IMR-90 (cell line): ENCODE measurements around the gene SMAP1. TPM values are rescaled to one million over a fixed set of nuclear protein-coding genes. Genes with fewer than 3 reads are reported as not detected.

Experiments used
- ATAC-seq: fragments of 200-7000 bp; cut with Tn5 transposase; 2 replicates; pipeline ENCODE4 v1.9.1; 2020; ENCODE audit warnings: low read depth, mild to moderate bottlenecking, moderate library complexity
- BruUV-seq: library from RNA; stranded (reverse); fragments of 400-500 nt; replicated peaks from 2 replicates; lab custom pipeline; 2021; lab: Mats Ljungman, UMichigan
- CTCF ChIA-PET: fragments of 300-600 bp; formaldehyde crosslinking; extraction: SDS; loops from one replicate; lab custom pipeline; 2021; ENCODE audit warnings: antibody characterized with exemption; lab: Yijun Ruan, JAX
- POLR2A ChIA-PET: fragments of 300-600 bp; sonication (Branson Sonifier 250); formaldehyde crosslinking; loops from one replicate; lab custom pipeline; 2022; ENCODE audit warnings: antibody characterized with exemption; ENCODE audit not compliant: unreplicated experiment; lab: Charles Lee
- DNase-seq: peaks from one replicate; pipeline ENCODE4 v3.0.0; 2013
- H2AFZ ChIP-seq: replicated peaks from 2 replicates; pipeline ENCODE3; 2013; ENCODE audit warnings: low read length, mild to moderate bottlenecking; ENCODE audit not compliant: poor library complexity
- H2AK5ac ChIP-seq: 2 replicates; pipeline ENCODE4 v1.6.1; 2013; ENCODE audit warnings: low read depth, low read length, inconsistent platforms
- H2AK9ac ChIP-seq: replicated peaks from 2 replicates; pipeline ENCODE3; 2013; ENCODE audit warnings: mild to moderate bottlenecking, low read depth, low read length, moderate library complexity; ENCODE audit not compliant: poor library complexity
- H2BK120ac ChIP-seq: 2 replicates; pipeline ENCODE4 v1.6.1; 2013; ENCODE audit warnings: low read depth, low read length, inconsistent platforms
- H2BK15ac ChIP-seq: 3 replicates; pipeline ENCODE4 v1.6.1; 2013; ENCODE audit warnings: low read depth, low read length, inconsistent platforms
- H2BK20ac ChIP-seq: 2 replicates; pipeline ENCODE4 v1.6.1; 2013; ENCODE audit warnings: low read depth, mild to moderate bottlenecking, inconsistent platforms, low read length, moderate library complexity
- H2BK5ac ChIP-seq: 2 replicates; pipeline ENCODE4 v1.6.1; 2013; ENCODE audit warnings: mild to moderate bottlenecking, low read depth, low read length, inconsistent platforms; ENCODE audit not compliant: poor library complexity, severe bottlenecking
- H3K14ac ChIP-seq: replicated peaks from 2 replicates; pipeline ENCODE4 v1.6.1; 2013; ENCODE audit warnings: low read depth, low read length, inconsistent platforms
- H3K18ac ChIP-seq: 2 replicates; pipeline ENCODE4 v1.6.1; 2013; ENCODE audit warnings: low read depth, low read length, control low read depth
- H3K23ac ChIP-seq: 2 replicates; pipeline ENCODE4 v1.6.1; 2013; ENCODE audit warnings: low read depth, low read length, inconsistent platforms
- H3K27ac ChIP-seq: 2 replicates; pipeline ENCODE4 v1.5.1; 2013; ENCODE audit warnings: mild to moderate bottlenecking, control low read depth, low read length; ENCODE audit not compliant: insufficient read depth
- H3K27me3 ChIP-seq: 2 replicates; pipeline ENCODE4 v1.6.1; 2013; ENCODE audit warnings: low read length; ENCODE audit not compliant: control insufficient read depth, insufficient read depth
- H3K36me3 ChIP-seq: 2 replicates; pipeline ENCODE4 v1.6.1; 2013; ENCODE audit warnings: low read length, mixed read lengths; ENCODE audit not compliant: control insufficient read depth, insufficient read depth
- H3K4ac ChIP-seq: 2 replicates; pipeline ENCODE4 v1.6.1; 2013; ENCODE audit warnings: low read depth, low read length, inconsistent platforms
- H3K4me1 ChIP-seq: 2 replicates; pipeline ENCODE4 v1.6.1; 2013; ENCODE audit warnings: low read length, mixed read lengths; ENCODE audit not compliant: control insufficient read depth, insufficient read depth
- H3K4me2 ChIP-seq: 2 replicates; pipeline ENCODE4 v1.6.1; 2013; ENCODE audit warnings: low read depth, mild to moderate bottlenecking, control low read depth, low read length, moderate library complexity
- H3K4me3 ChIP-seq: 2 replicates; pipeline ENCODE4 v1.5.1; 2013; ENCODE audit warnings: low read depth, mild to moderate bottlenecking, control low read depth, low read length, moderate library complexity; ENCODE audit not compliant: insufficient read depth
- H3K56ac ChIP-seq: 2 replicates; pipeline ENCODE4 v1.6.1; 2013; ENCODE audit warnings: low read length, inconsistent platforms; ENCODE audit not compliant: insufficient read depth; ENCODE audit errors: extremely low read depth
- H3K79me1 ChIP-seq, 2 experiments: 2 replicates each; pipeline ENCODE4 v1.6.1; 2013; ENCODE audit warnings: low read length in 2 of 2, inconsistent platforms in 1 of 2, low read depth in 1 of 2
- H3K9ac ChIP-seq: 2 replicates; pipeline ENCODE4 v1.6.1; 2013; ENCODE audit warnings: low read depth, low read length, control low read depth
- H3K9me1 ChIP-seq: 2 replicates; pipeline ENCODE4 v1.6.1; 2013; ENCODE audit warnings: low read length, inconsistent platforms; ENCODE audit not compliant: insufficient read depth
- H3K9me3 ChIP-seq: 2 replicates; pipeline ENCODE4 v1.6.1; 2013; ENCODE audit warnings: low read length; ENCODE audit not compliant: control insufficient read depth, insufficient read depth
- H4K20me1 ChIP-seq: 2 replicates; pipeline ENCODE4 v1.6.1; 2013; ENCODE audit warnings: low read length, inconsistent platforms; ENCODE audit not compliant: insufficient read depth
- H4K5ac ChIP-seq: 2 replicates; pipeline ENCODE4 v1.6.1; 2013; ENCODE audit warnings: mild to moderate bottlenecking, low read depth, low read length, control low read depth
- H4K8ac ChIP-seq, 2 experiments: 2 replicates each; pipeline ENCODE4 v1.6.1; 2013; ENCODE audit warnings: low read depth in 2 of 2, low read length in 2 of 2, control low read depth in 1 of 2, inconsistent platforms in 1 of 2
- H4K91ac ChIP-seq: 2 replicates; pipeline ENCODE4 v1.6.1; 2013; ENCODE audit warnings: low read depth, low read length, inconsistent platforms; ENCODE audit not compliant: insufficient read depth
- CTCF ChIP-seq: conservative IDR thresholded peaks from 2 replicates; pipeline ENCODE4 v1.5.1; 2012; ENCODE audit warnings: mild to moderate bottlenecking, low read depth, low read length, improper control_type of control experiment
- MAFK ChIP-seq: IDR thresholded peaks from 2 replicates; pipeline ENCODE4 v1.6.1; 2012; ENCODE audit warnings: low read depth, low read length, improper control_type of control experiment
- MAZ ChIP-seq: IDR thresholded peaks from 2 replicates; pipeline ENCODE4 v1.6.1; 2012; ENCODE audit warnings: low read depth, mild to moderate bottlenecking, low read length, improper control_type of control experiment, moderate library complexity, borderline replicate concordance
- MXI1 ChIP-seq: IDR thresholded peaks from 2 replicates; pipeline ENCODE4 v1.6.1; 2012; ENCODE audit warnings: low read depth, mild to moderate bottlenecking, low read length, moderate library complexity, borderline replicate concordance
- POLR2A ChIP-seq: IDR thresholded peaks from 2 replicates; pipeline ENCODE4 v1.6.1; 2012; ENCODE audit warnings: mild to moderate bottlenecking, low read depth, low read length
- RAD21 ChIP-seq: IDR thresholded peaks from 2 replicates; pipeline ENCODE4 v1.6.1; 2012; ENCODE audit warnings: low read length, improper control_type of control experiment
- RCOR1 ChIP-seq: IDR thresholded peaks from 2 replicates; pipeline ENCODE4 v1.6.1; 2012; ENCODE audit warnings: mild to moderate bottlenecking, low read length, improper control_type of control experiment; ENCODE audit not compliant: insufficient replicate concordance
- RFX5 ChIP-seq: IDR thresholded peaks from 2 replicates; pipeline ENCODE4 v1.8.0; 2012; ENCODE audit warnings: low read depth, mild to moderate bottlenecking, low read length, moderate library complexity
- SMC3 ChIP-seq: fragments of 150-350 bp; IDR thresholded peaks from 2 replicates; pipeline ENCODE4 v1.6.1; 2016; ENCODE audit warnings: low read depth, mild to moderate bottlenecking, antibody characterized with exemption, low read length, moderate library complexity
- USF2 ChIP-seq: fragments of 150-350 bp; IDR thresholded peaks from 2 replicates; pipeline ENCODE4 v1.6.1; 2017; ENCODE audit warnings: mild to moderate bottlenecking, antibody characterized with exemption, low read length, low read depth
- WGBS, 2 experiments: methylation state at CpG; one replicate each; pipeline versions ENCODE4 v1.1.5 to v1.1.7; 2013; ENCODE audit warnings: missing lambda C conversion rate in 2 of 2; ENCODE audit not compliant: insufficient read length in 1 of 2; ENCODE audit errors: extremely low coverage in 2 of 2; 5-methylcytosine and 5-hydroxymethylcytosine counted together
- dilution Hi-C: fragments of 300-500 bp; cut with HindIII; formaldehyde crosslinking; loops from one replicate; pipeline ENCODE4 v1.14.3; 2018; ENCODE audit warnings: low sequenced_read_pairs; ENCODE audit not compliant: unreplicated experiment
- in situ Hi-C: fragments of 300-500 bp; cut with MboI; formaldehyde crosslinking; loops from 3 replicates; pipeline ENCODE4 v1.14.3; 2019; ENCODE audit warnings: low sequenced_read_pairs, inconsistent platforms, mixed read lengths
- intact Hi-C: fragments of 100-400 bp; cut with micrococcal nuclease; formaldehyde crosslinking; loops from 2 replicates; pipeline ENCODE4 v1.10.0; 2022
- polyA plus RNA-seq, 3 experiments: library from polyadenylated mRNA; depleted of rRNA; stranded (reverse); fragments of >200 nt; gene quantifications; 2 replicates each; pipeline ENCODE4 v1.2.3, GENCODE V29; 2012; ENCODE audit warnings: low replicate concordance in 1 of 3
- total RNA-seq: library from RNA; depleted of rRNA; stranded (reverse); fragments of >200 nt; gene quantifications from 2 replicates; pipeline ENCODE4 v1.2.3, GENCODE V29; 2012
- TF ChIP-seq, protein P1 (sequence below): fragments of 150-350 bp; IDR thresholded peaks from 2 replicates; pipeline ENCODE4 v1.6.1; 2016; ENCODE audit warnings: low read depth, mild to moderate bottlenecking, low read length, moderate library complexity, borderline replicate concordance

The SMAP1 gene
- total and polyA plus RNA-seq, 2 of the 4 experiments (the other 2 are of a cell fraction), result 14.8 to 16.7 TPM

DNA sequence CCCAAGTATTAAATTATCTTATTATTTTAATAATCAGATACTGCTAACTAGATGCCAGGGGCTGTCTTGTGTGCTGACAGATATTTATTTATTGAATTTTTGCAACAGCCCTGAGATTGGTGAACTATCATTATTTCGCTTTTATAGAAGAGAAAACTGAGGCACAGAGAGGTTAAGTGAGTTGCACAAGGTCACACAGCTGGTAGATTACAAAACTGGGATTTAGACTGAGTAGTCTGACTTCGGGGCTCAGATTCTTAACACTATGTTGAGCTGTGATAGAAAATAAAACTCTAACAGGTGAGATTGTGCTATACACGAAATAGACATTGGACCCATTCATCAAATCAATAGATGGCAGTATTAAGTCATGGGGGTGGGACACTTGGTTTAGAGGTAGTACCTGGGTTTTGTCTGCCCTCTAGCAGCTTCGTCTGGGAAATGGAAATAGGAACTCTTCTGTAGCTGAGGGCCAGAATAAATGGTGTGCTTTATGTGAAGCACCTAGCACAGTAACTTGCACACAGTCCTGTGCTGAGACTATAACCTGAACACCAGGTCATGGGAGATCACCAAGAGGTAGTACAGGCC is 175.7 kb downstream of the SMAP1 start:
- CTCF ChIA-PET, result no interaction called here
- H2BK20ac ChIP-seq, result no peak overlapping the region

More for the DNA sequence above, 175.7 kb downstream of the SMAP1 start:
- BruUV-seq, result no TSS peak
- Histone ChIP-seq H4K5ac (no peak overlapping the region), H2AK5ac (no peak overlapping the region), H2AFZ (no peak overlapping the region), H2AK9ac (no peak overlapping the region), H3K4me1 (peaks cover 5% of the 10 kb centered on the region), H3K14ac (no peak overlapping the region), H3K9me3 (no peaks in the 10 kb centered on the region), H3K27me3 (no peaks in the 10 kb centered on the region), H2BK120ac (no peak overlapping the region), H3K23ac (no peak overlapping the region), H4K91ac (no peak overlapping the region), H3K27ac (no peak overlapping the region), H3K79me1 (peaks cover 0 to 3% of the 10 kb centered on the region in 2 experiments; a peak in 3 of 4 replicates), H4K8ac (no peak overlapping the region), H3K9me1 (peaks cover 5% of the 10 kb centered on the region; the same call in 1 of the 2 replicates), H4K20me1 (no peaks in the 10 kb centered on the region; the same call in 1 of the 2 replicates), H3K4me3 (no peak overlapping the region), H3K4ac (no peak overlapping the region), H3K18ac (no peak overlapping the region), H3K36me3 (no peaks in the 10 kb centered on the region; the same call in 1 of the 2 replicates), H2BK5ac (no peak overlapping the region), H3K56ac (no peak overlapping the region), H3K4me2 (no peak overlapping the region), H2BK15ac (no peak overlapping the region), H3K9ac (no peak overlapping the region)
- no CpG with 5 or more reads among the region's 4 CpGs for WGBS, 2 experiments
- dilution Hi-C loops, result no loop called here
- TF ChIP-seq RAD21 (no peak), SMC3 (no peak), CTCF (no peak), RCOR1 (no peak), RFX5 (no peak), MAZ (no peak), POLR2A (no peak), MXI1 (no peak), MAFK (no peak), USF2 (no peak)
- TF ChIP-seq, protein P1, sequence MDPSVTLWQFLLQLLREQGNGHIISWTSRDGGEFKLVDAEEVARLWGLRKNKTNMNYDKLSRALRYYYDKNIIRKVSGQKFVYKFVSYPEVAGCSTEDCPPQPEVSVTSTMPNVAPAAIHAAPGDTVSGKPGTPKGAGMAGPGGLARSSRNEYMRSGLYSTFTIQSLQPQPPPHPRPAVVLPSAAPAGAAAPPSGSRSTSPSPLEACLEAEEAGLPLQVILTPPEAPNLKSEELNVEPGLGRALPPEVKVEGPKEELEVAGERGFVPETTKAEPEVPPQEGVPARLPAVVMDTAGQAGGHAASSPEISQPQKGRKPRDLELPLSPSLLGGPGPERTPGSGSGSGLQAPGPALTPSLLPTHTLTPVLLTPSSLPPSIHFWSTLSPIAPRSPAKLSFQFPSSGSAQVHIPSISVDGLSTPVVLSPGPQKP, result no peak
- intact Hi-C loops, result no loop called here
- ATAC-seq (no peak), DNase-seq (no peak)
- in situ Hi-C loops, result no loop called here
- POLR2A ChIA-PET, result no interaction called here
